Progenitor cell of endocrine pancreas (in vitro differentiated cells): Measurements from ENCODE around the gene CXCL5. TPM values are rescaled to one million over a fixed set of nuclear protein-coding genes. Genes with fewer than 3 reads are reported as not detected.

Experiments used
- DNase-seq: peaks from one replicate; pipeline ENCODE4 v3.0.0; 2021; ENCODE audit warnings: low spot score; ENCODE audit not compliant: unreplicated experiment
- H3K27ac Mint-ChIP-seq: 2 replicates; pipeline ENCODE4 v1.8.0; 2021; ENCODE audit warnings: mild to moderate bottlenecking, moderate library complexity, mixed read lengths
- H3K27me3 Mint-ChIP-seq: 2 replicates; pipeline ENCODE4 v1.8.0; 2021; ENCODE audit warnings: mixed read lengths
- H3K36me3 Mint-ChIP-seq: 2 replicates; pipeline ENCODE4 v1.8.0; 2022; ENCODE audit warnings: mixed read lengths; ENCODE audit not compliant: insufficient read depth
- H3K4me1 Mint-ChIP-seq: 2 replicates; pipeline ENCODE4 v1.8.0; 2021; ENCODE audit warnings: low read depth, mixed read lengths
- H3K4me3 Mint-ChIP-seq: 2 replicates; pipeline ENCODE4 v1.8.0; 2021; ENCODE audit warnings: low read depth, mild to moderate bottlenecking, moderate library complexity, mixed read lengths
- H3K9me3 Mint-ChIP-seq: 2 replicates; pipeline ENCODE4 v1.8.0; 2021; ENCODE audit warnings: low read depth, mixed read lengths
- CTCF ChIP-seq: fragments of 200-600 bp; sonication (generic); IDR thresholded peaks from one replicate; pipeline ENCODE4 v1.5.0; 2021; ENCODE audit warnings: antibody characterized with exemption, mild to moderate bottlenecking; ENCODE audit not compliant: unreplicated experiment
- total RNA-seq: library from RNA; stranded (reverse); gene quantifications from 2 replicates; pipeline ENCODE4 v1.2.1, GENCODE V29; 2021

CXCL5 gene
- total RNA-seq, 1 donor from 2014 or later, result 0.34 TPM

- no peak overlapping the region for H3K27ac Mint-ChIP-seq
Observed at GRCh38 chr4:74009307-74009706, 10.8 kb upstream of the CXCL5 start.

GRCh38 chr4:74006009-74006476 lies 7.6 kb upstream of the CXCL5 start:
- H3K36me3 Mint-ChIP-seq, result no peaks in the 10 kb centered on the region
- no peak for DNase-seq
- no peak overlapping the region for H3K4me3 Mint-ChIP-seq
- peaks cover 6% of the 10 kb centered on the region for H3K9me3 Mint-ChIP-seq
- TF ChIP-seq CTCF, result no peak
- peaks cover 6% of the 10 kb centered on the region for H3K4me1 Mint-ChIP-seq
- no peak overlapping the region for H3K27ac Mint-ChIP-seq
- no peaks in the 10 kb centered on the region for H3K27me3 Mint-ChIP-seq

More at GRCh38 chr4:74009307-74009706, 10.8 kb upstream of the CXCL5 start:
- TF ChIP-seq CTCF, result no peak
- H3K36me3 Mint-ChIP-seq, result no peaks in the 10 kb centered on the region
- no peak overlapping the region for H3K4me3 Mint-ChIP-seq
- H3K27me3 Mint-ChIP-seq, result peaks cover 6% of the 10 kb centered on the region
- H3K9me3 Mint-ChIP-seq, result no peaks in the 10 kb centered on the region
- no peak for DNase-seq
- peaks cover 6% of the 10 kb centered on the region for H3K4me1 Mint-ChIP-seq

GRCh38 chr4:74005528-74005927 lies 7.1 kb upstream of the CXCL5 start:
- no peak for TF ChIP-seq CTCF
- H3K4me3 Mint-ChIP-seq, result no peak overlapping the region
- H3K9me3 Mint-ChIP-seq, result peaks cover 6% of the 10 kb centered on the region
- H3K4me1 Mint-ChIP-seq, result peaks cover 6% of the 10 kb centered on the region
- H3K36me3 Mint-ChIP-seq, result no peaks in the 10 kb centered on the region
- no peak for DNase-seq
- H3K27ac Mint-ChIP-seq, result no peak overlapping the region
- H3K27me3 Mint-ChIP-seq, result peaks cover 2% of the 10 kb centered on the region

GRCh38 chr4:74004668-74005067 lies 6.2 kb upstream of the CXCL5 start:
- no peak for DNase-seq
- H3K27me3 Mint-ChIP-seq, result peaks cover 10% of the 10 kb centered on the region
- peaks cover 6% of the 10 kb centered on the region for H3K4me1 Mint-ChIP-seq
- TF ChIP-seq CTCF, result no peak
- H3K4me3 Mint-ChIP-seq, result no peak overlapping the region
- no peaks in the 10 kb centered on the region for H3K36me3 Mint-ChIP-seq
- no peak overlapping the region for H3K27ac Mint-ChIP-seq
- peaks cover 6% of the 10 kb centered on the region for H3K9me3 Mint-ChIP-seq

- DNase-seq, result no peak
- H3K27me3 Mint-ChIP-seq, result peaks cover 43% of the 10 kb centered on the region
- no peaks in the 10 kb centered on the region for H3K36me3 Mint-ChIP-seq
- peaks cover 6% of the 10 kb centered on the region for H3K9me3 Mint-ChIP-seq
- TF ChIP-seq CTCF, result no peak
- no peak overlapping the region for H3K4me3 Mint-ChIP-seq
- H3K27ac Mint-ChIP-seq, result no peak overlapping the region
- peaks cover 13% of the 10 kb centered on the region for H3K4me1 Mint-ChIP-seq
Observed at GRCh38 chr4:74000301-74000700, 1.8 kb upstream of the CXCL5 start.
